ENCODE data around the gene MOK. TPM values are rescaled to one million over a fixed set of nuclear protein-coding genes. Genes with fewer than 3 reads are reported as not detected.

MOK gene
- polyA plus RNA-seq, 1 donor from 2014 or later: 63.6 TPM

DNA sequence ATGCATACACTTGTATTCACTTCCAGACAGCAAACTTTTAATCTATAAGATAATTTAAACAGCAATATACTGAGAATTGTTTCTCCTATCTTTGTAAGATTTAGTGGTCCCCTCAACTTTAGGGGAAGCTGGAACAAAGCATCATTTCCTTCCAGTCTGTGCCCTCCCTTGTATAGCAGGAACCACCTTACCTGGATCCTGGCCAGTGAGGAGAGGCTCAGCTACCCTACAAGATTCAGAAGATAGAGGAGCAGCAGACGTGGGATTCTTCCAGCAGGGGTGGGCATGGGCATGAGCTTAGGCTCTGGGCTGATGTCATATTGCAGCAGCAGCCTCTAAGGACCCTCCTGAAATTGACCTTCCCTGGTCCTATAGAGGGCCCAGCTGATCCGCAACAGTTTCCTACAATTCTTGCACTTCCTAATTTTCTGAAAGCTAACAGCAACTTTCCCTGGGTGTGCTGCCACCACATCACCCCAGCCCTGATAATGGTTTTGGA, 21.3 kb downstream of the MOK start:
- H4K20me1 ChIP-seq (ENCODE audit: insufficient read depth): no peaks in the 10 kb centered on the region
- TF ChIP-seq, protein P1, sequence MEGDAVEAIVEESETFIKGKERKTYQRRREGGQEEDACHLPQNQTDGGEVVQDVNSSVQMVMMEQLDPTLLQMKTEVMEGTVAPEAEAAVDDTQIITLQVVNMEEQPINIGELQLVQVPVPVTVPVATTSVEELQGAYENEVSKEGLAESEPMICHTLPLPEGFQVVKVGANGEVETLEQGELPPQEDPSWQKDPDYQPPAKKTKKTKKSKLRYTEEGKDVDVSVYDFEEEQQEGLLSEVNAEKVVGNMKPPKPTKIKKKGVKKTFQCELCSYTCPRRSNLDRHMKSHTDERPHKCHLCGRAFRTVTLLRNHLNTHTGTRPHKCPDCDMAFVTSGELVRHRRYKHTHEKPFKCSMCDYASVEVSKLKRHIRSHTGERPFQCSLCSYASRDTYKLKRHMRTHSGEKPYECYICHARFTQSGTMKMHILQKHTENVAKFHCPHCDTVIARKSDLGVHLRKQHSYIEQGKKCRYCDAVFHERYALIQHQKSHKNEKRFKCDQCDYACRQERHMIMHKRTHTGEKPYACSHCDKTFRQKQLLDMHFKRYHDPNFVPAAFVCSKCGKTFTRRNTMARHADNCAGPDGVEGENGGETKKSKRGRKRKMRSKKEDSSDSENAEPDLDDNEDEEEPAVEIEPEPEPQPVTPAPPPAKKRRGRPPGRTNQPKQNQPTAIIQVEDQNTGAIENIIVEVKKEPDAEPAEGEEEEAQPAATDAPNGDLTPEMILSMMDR (IDR thresholded peaks at IDR 0.05; ENCODE audit: poor library complexity, severe bottlenecking): no peak
- TF ChIP-seq MXI1 (conservative IDR thresholded peaks at IDR 0.05; ENCODE audit: poor library complexity, severe bottlenecking): no peak
- no peak for TF ChIP-seq EP300 (conservative IDR thresholded peaks at IDR 0.05; ENCODE audit: poor library complexity, severe bottlenecking)
- no peak for TF ChIP-seq SMC3 (conservative IDR thresholded peaks at IDR 0.05; ENCODE audit: poor library complexity)
- TF ChIP-seq POLR2AphosphoS5 (IDR thresholded peaks at IDR 0.05): no peak
- TF ChIP-seq TAF1 (IDR thresholded peaks at IDR 0.05; ENCODE audit: low read depth): no peak
- TF ChIP-seq, protein P2, sequence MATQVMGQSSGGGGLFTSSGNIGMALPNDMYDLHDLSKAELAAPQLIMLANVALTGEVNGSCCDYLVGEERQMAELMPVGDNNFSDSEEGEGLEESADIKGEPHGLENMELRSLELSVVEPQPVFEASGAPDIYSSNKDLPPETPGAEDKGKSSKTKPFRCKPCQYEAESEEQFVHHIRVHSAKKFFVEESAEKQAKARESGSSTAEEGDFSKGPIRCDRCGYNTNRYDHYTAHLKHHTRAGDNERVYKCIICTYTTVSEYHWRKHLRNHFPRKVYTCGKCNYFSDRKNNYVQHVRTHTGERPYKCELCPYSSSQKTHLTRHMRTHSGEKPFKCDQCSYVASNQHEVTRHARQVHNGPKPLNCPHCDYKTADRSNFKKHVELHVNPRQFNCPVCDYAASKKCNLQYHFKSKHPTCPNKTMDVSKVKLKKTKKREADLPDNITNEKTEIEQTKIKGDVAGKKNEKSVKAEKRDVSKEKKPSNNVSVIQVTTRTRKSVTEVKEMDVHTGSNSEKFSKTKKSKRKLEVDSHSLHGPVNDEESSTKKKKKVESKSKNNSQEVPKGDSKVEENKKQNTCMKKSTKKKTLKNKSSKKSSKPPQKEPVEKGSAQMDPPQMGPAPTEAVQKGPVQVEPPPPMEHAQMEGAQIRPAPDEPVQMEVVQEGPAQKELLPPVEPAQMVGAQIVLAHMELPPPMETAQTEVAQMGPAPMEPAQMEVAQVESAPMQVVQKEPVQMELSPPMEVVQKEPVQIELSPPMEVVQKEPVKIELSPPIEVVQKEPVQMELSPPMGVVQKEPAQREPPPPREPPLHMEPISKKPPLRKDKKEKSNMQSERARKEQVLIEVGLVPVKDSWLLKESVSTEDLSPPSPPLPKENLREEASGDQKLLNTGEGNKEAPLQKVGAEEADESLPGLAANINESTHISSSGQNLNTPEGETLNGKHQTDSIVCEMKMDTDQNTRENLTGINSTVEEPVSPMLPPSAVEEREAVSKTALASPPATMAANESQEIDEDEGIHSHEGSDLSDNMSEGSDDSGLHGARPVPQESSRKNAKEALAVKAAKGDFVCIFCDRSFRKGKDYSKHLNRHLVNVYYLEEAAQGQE (IDR thresholded peaks at IDR 0.05; ENCODE audit: borderline replicate concordance): no peak
- TF ChIP-seq RAD21 (conservative IDR thresholded peaks at IDR 0.05): no peak
- TF ChIP-seq EZH2 (IDR thresholded peaks at IDR 0.05; ENCODE audit: borderline replicate concordance, insufficient read depth, low read length, poor library complexity, severe bottlenecking): no peak
- no peaks in the 10 kb centered on the region for H3K9me2 ChIP-seq (ENCODE audit: insufficient read depth, low read length)
- no peaks in the 10 kb centered on the region for H3K36me3 ChIP-seq (ENCODE audit: insufficient read depth, low read length)
- no peaks in the 10 kb centered on the region for H3K27me3 ChIP-seq (ENCODE audit: insufficient read depth, low read depth, low read length)
- H3K4me2 ChIP-seq (ENCODE audit: low read length): no peak overlapping the region
- no peaks in the 10 kb centered on the region for H3K9me3 ChIP-seq (ENCODE audit: low read length)
- no peaks in the 10 kb centered on the region for H3F3A ChIP-seq (ENCODE audit: insufficient read depth, low read length, poor library complexity, severe bottlenecking)
- H3K27ac ChIP-seq (ENCODE audit: low read length): no peak overlapping the region
- H3K9ac ChIP-seq (ENCODE audit: low read length): no peak overlapping the region
- H3K79me2 ChIP-seq (replicated peaks; ENCODE audit: insufficient read depth, low read length): no peaks in the 10 kb centered on the region
- no peak overlapping the region for H2AFZ ChIP-seq (ENCODE audit: low read depth, low read length)
- no peak overlapping the region for H3K4me3 ChIP-seq (ENCODE audit: low read length)

DNA sequence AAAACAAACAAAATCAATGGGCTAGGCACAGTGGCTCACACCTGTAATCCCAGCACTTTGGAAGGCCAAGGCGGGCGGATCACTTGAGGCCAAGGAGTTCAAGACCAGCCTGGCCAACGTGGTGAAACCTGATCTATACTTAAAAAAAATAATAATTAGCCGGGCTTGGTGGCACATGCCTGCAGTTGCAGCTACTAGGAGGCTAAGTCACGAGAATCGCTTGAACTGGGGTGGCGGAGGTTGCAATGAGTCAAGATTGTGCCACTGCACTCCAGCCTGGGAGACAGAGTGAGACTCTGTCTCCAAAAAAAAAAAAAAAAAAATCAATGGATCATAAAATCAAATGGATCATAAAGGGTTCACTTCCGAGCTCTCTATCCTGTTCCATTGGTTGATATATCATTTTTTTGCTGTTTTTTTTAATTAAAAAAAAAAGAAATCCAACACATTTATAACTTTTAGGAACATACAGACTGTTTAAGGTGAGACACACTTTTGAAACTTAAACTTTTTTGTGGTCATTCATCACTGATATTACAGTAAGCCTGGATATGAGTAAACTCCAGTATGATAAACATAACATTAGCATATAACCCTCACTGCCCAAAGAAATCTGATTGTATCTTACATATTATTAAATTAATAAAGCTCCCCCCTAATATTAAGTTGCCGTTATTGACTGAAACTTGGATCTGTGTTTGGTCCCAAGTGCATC, 22.1 kb downstream of the MOK start:
- Histone ChIP-seq H3K4me3 (ENCODE audit: low read length) (no peak overlapping the region), H4K20me1 (ENCODE audit: insufficient read depth) (no peaks in the 10 kb centered on the region), H3F3A (ENCODE audit: insufficient read depth, low read length, poor library complexity, severe bottlenecking) (no peaks in the 10 kb centered on the region), H3K9me2 (ENCODE audit: insufficient read depth, low read length) (no peaks in the 10 kb centered on the region), H3K9me3 (ENCODE audit: low read length) (no peaks in the 10 kb centered on the region), H3K27ac (ENCODE audit: low read length) (no peak overlapping the region), H2AFZ (ENCODE audit: low read depth, low read length) (no peak overlapping the region), H3K4me2 (ENCODE audit: low read length) (no peak overlapping the region), H3K9ac (ENCODE audit: low read length) (no peak overlapping the region), H3K27me3 (ENCODE audit: insufficient read depth, low read depth, low read length) (no peaks in the 10 kb centered on the region), H3K79me2 (replicated peaks; ENCODE audit: insufficient read depth, low read length) (no peaks in the 10 kb centered on the region), H3K36me3 (ENCODE audit: insufficient read depth, low read length) (no peaks in the 10 kb centered on the region)
- no peak for TF ChIP-seq SMC3 (conservative IDR thresholded peaks at IDR 0.05; ENCODE audit: poor library complexity)
- TF ChIP-seq EZH2 (IDR thresholded peaks at IDR 0.05; ENCODE audit: borderline replicate concordance, insufficient read depth, low read length, poor library complexity, severe bottlenecking): no peak
- no peak for TF ChIP-seq MXI1 (conservative IDR thresholded peaks at IDR 0.05; ENCODE audit: poor library complexity, severe bottlenecking)
- no peak for TF ChIP-seq RAD21 (conservative IDR thresholded peaks at IDR 0.05)
- no peak for TF ChIP-seq EP300 (conservative IDR thresholded peaks at IDR 0.05; ENCODE audit: poor library complexity, severe bottlenecking)
- TF ChIP-seq TAF1 (IDR thresholded peaks at IDR 0.05; ENCODE audit: low read depth): no peak
- TF ChIP-seq, protein P1 (IDR thresholded peaks at IDR 0.05; ENCODE audit: poor library complexity, severe bottlenecking): no peak
- no peak for TF ChIP-seq POLR2AphosphoS5 (IDR thresholded peaks at IDR 0.05)

Measured in neural cell (in vitro differentiated cells).